Central memory CD4-positive, alpha-beta T cell (primary cell): ENCODE results near the gene STYXL2.

ENCODE experiments used
- DNase-seq: peaks from one replicate; pipeline ENCODE4 v3.0.0; 2022
- total RNA-seq, 3 experiments: gene quantifications; one replicate each; lab custom pipeline; 2026; lab: John Stamatoyannopoulos, UW

Gene STYXL2
- total RNA-seq: 0 reads per million in 3 experiments

GRCh38 chr1:167093846-167094516 lies at the start of gene STYXL2:
Gene STYXL2 (plus strand): TSS chr1:167094075. CDS start chr1:167094850, 775 bp downstream.
- no peak for DNase-seq

GRCh38 chr1:167051907-167052306 lies 42.0 kb upstream of the STYXL2 start:
- DNase-seq: no peak

- DNase-seq: no peak
These were observed 41.5 kb upstream of the STYXL2 start for GRCh38 chr1:167052389-167052788.

- no peak for DNase-seq
These were observed 39.3 kb upstream of the STYXL2 start for GRCh38 chr1:167054531-167054930.

- no peak for DNase-seq
These were observed 38.8 kb upstream of the STYXL2 start for GRCh38 chr1:167054946-167055630.

GRCh38 chr1:167056529-167057231 lies 37.2 kb upstream of the STYXL2 start:
- DNase-seq: no peak

- DNase-seq: no peak
These were observed 36.6 kb upstream of the STYXL2 start for GRCh38 chr1:167057241-167057688.

GRCh38 chr1:167059045-167059808 lies 34.6 kb upstream of the STYXL2 start:
- peak; percentile 53 for DNase-seq

GRCh38 chr1:167059809-167060107 lies 34.1 kb upstream of the STYXL2 start:
- DNase-seq: no peak

GRCh38 chr1:167060141-167061072 lies 33.5 kb upstream of the STYXL2 start:
- DNase-seq: no peak

- no peak for DNase-seq
These were observed 32.8 kb upstream of the STYXL2 start for GRCh38 chr1:167061073-167061464.

- DNase-seq: no peak
These were observed 29.3 kb upstream of the STYXL2 start for GRCh38 chr1:167064621-167065020.

GRCh38 chr1:167065471-167065870 lies 28.4 kb upstream of the STYXL2 start:
- no peak for DNase-seq

GRCh38 chr1:167066333-167067122 lies 27.3 kb upstream of the STYXL2 start:
- peak; percentile 67 for DNase-seq

GRCh38 chr1:167067904-167068303 lies 26.0 kb upstream of the STYXL2 start:
- DNase-seq: no peak

GRCh38 chr1:167068761-167069160 lies 25.1 kb upstream of the STYXL2 start:
- no peak for DNase-seq

- no peak for DNase-seq
These were observed 22.6 kb upstream of the STYXL2 start for GRCh38 chr1:167071286-167071685.

- no peak for DNase-seq
These were observed 17.7 kb upstream of the STYXL2 start for GRCh38 chr1:167076136-167076710.

GRCh38 chr1:167077128-167077867 lies 16.6 kb upstream of the STYXL2 start:
- no peak for DNase-seq

GRCh38 chr1:167077868-167078210 lies 16.0 kb upstream of the STYXL2 start:
- no peak for DNase-seq
